Stimulated activated CD4-positive, alpha-beta T cell treated with anti-CD3 and anti-CD28 coated beads, Interleukin-4, amount 100 ng/mL, for 4 hours (primary cell): ENCODE data around the gene RHAG.
"Not testable (repeated sequence)": the region's sequence is repeated elsewhere in the genome, so short reads cannot be mapped to it uniquely, and the experiment has no call there.

Source experiments
- DNase-seq, 2 experiments: peaks; one replicate each; pipeline ENCODE4 v3.0.0-alpha.2; 2020

Gene RHAG

GRCh38 chr6:49635480-49635879 lies 1.2 kb downstream of the RHAG start:
- DNase-seq = no peak

DNA sequence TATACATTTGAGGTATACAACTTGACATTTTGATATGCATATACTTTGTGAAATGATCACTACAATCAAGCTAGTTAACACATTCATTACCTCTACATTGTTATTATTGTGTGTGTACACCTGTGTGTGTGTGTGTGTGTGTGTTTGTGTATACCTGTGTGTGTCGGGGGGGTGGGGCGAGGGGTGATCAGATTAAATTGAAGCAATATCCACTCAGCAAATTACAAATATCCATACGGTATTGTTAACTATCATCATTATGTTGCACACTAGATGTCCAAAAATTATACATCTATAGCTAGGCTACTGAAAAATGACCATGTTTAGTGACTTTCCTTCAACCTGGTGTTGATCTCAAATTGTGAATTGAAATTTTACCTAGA lies 1.8 kb downstream of the RHAG start:
- DNase-seq = no peak

DNA sequence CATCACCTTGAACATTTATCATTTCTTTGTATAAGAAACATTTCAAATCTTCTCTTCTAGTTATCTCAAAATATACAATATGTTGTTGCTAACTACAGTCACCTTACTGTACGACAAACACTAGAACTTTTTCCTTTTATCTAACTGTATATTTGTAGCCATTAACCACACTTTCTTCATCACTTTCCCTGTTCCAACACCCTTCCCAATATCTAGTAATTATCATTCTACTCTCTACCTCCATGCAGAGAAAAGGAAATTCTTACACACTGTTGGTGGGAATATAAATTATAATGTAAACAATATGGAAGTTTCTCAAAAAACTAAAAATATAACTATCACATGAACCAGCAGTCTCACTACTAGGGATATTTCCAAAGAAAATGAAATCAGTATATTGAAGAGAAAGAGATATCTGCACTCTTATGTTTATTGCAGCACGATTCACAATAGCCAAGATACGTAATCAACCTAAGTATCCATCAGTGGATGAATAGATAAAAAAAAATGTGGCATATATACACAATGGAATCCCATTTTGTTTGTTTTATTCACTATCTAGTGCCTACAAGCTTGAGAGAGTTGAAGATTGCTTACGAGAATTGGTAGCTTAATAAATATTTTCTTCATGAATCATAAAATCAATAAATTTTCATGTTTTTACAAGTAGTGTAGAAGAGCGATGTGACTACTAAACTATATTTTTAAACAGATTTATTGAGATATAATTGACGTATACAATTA lies 2.4 kb downstream of the RHAG start:
- no peak for DNase-seq

- DNase-seq = no peak
Observed at GRCh38 chr6:49633541-49633940, 3.1 kb downstream of the RHAG start.

- no peak for DNase-seq
Observed at GRCh38 chr6:49632727-49633126, 3.9 kb downstream of the RHAG start.

DNA sequence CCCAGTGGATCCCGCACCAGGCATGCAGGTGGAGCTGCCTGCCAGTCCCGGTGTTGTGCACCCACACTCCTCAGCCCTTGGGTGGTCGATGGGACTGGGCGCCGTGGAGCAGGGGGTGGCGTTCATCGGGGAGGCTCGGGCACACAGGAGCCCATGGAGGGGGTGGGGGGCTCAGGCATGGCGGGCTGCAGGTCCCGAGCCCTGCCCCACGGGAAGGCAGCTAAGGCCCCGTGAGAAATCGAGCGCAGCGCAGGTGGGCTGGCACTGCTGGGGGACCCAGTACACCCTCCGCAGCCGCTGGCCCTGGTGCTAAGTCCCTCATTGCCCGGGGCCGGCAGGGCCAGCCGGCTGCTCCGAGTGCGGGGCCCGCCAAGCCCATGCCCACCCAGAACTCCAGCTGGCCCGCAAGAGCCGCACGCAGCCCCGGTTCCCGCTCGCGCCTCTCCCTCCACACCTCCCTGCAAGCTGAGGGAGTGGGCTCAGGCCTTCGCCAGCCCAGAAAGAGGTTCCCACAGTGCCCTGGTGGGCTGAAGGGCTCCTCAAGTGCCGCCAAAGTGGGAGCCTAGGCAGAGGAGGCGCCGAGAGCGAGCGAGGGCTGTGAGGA lies 7.1 kb downstream of the RHAG start:
- DNase-seq = not testable (repeated sequence)

DNA sequence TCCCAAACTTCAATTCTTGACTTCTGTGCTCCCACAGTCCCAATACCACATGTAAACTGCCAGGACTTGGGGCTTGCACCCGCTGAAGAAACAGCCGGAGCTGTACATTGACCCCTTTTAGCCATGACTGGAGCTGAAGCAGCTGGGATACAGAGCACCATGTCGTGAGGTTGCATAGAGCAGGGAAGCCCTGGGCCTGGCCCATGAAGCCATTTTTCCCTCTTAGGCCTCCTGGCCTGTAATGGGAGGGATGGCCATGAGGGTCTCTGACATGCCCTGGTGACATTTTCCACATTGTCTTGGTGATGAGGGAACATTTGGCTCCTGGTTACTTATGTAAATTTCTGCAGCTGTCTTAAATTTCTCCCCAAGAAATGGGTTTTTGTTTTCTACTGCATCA lies 9.8 kb downstream of the RHAG start:
- DNase-seq = no peak

GRCh38 chr6:49618257-49618656 lies 18.4 kb downstream of the RHAG start:
- DNase-seq = no peak

DNA sequence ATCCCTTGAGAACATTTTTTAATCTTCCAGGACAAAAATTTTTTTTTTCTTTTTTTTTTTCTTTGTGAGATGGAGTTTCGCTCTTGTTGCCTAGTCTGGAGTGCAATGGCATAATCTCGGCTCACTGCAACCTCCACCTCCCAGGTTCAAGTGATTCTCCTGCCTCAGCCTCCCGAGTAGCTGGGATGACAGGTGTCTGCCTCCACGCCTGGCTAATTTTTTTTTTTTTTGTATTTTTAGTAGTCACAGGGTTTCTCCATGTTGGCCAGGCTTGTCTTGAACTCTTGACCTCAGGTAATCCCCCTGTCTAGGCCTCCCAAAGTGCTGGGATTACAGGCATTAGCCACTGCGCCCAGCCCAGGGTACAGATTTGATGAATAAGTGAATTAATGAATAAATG lies 22.5 kb downstream of the RHAG start:
- DNase-seq = not testable (repeated sequence)

- no peak for DNase-seq
Observed at GRCh38 chr6:49609285-49609684, 27.4 kb downstream of the RHAG start.

GRCh38 chr6:49608275-49608674 lies 28.4 kb downstream of the RHAG start:
- DNase-seq = not testable (repeated sequence)

DNA sequence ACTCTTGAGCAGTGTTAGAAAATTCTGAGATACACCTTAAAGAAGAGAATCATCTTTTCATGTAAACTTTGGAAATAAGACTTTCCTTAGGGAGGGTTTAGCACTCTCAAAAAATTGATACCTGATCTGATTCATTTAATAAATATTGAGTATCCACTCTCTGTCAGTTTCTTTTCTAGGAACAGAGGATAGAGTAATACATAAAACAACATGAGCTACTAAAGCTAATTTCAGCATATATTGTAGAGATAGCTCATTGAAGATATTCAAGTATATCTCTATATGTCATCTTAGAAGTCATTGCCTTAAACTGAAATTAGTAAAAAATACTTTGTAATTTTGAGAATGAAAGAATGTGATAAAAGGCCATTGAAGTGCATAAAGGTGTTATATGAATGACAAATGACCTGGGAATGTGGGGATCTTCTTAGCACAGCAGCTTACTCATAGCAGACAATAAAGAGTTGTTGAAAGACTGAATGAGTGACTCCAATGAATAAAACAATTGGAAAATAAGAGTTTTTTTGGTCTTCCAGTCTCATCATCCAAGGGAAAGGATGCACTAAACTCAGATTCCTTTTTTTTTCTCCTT lies 29.2 kb downstream of the RHAG start:
- DNase-seq = no peak

DNA sequence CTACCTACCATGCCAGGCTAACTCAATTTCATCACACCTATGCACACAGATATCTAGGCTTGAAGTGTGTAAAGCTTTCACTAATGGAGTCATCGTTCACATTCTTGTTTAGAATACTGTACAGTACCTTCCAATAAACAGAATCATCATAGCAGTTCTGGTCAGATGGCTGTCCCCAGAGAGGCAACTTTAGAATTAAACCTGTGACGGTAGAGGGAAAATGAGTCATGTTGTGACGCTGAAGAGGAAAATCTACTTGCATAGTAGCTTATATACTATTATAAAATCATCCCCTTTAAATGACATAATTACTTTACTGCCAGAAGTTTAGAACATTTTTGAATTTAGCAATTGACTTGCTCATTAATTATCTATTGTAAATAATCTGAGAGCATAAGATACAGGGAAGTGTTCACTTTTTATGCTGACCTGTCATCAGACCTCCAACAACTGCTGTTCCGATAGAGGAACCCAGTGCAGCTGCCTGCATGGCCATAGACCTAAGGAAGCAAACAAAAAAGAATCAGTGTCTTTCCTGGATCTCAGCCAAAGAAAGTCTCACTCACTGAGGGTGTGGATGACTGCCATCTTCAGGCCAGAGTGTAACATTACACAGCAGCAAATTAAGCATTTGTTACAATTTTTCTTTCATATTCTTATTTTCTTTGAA lies 29.8 kb downstream of the RHAG start:
- DNase-seq = no peak

DNA sequence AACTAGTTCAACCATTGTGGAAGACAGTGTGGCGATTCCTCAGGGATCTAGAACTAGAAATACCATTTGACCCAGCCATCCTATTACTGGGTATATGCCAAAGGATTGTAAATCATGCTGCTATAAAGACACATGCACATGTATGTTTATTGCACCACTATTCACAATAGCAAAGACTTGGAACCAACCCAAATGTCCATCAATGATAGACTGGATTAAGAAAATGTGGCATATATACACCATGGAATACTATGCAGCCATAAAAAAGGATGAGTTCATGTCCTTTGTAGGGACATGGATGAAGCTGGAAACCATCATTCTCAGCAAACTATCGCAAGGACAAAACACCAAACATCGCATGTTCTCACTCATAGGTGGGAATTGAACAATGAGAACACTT lies 32.6 kb downstream of the RHAG start:
- not testable (repeated sequence) for DNase-seq

GRCh38 chr6:49587262-49587661 lies 49.4 kb downstream of the RHAG start:
- DNase-seq = not testable (repeated sequence)

DNA sequence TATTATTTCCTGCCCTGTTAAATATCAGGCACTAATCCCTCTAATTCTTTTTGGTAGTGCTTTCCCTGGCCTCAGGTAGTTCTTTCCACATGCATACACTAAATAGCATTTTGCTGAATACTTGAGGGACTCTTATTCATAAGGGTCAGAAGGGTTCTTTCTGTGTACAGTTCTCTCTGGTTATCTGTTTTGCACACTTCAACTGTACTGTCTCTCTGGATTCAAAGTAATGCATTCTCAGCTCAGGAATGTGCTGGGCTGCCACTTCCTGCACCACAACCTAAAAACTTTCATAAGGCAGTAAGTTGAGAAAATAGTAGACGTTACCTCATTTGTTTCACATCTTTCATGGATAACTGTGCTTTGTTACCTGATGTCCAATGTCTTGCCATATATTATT lies 54.1 kb downstream of the RHAG start:
- no peak for DNase-seq

GRCh38 chr6:49579649-49580048 lies 57.0 kb downstream of the RHAG start:
- DNase-seq = no peak

DNA sequence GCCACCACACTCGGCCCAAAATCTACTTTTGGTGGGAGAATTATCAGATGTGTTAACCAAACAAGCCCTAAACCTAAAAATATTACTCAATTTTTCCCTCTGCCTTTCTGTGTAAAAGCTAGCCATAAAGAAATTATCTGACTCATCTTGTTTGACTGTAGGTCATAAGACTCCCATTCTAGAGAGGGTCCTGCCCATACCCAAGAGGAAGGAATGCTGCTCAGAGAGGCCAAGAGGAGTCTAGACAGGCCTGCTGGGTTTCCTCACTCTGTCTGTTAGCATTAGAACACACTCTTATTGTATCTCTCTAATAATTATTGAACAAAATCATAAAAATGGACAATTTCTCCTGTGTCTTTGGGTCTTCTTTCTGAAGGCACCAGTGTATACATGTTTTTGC lies 60.0 kb downstream of the RHAG start:
- no peak for DNase-seq

- DNase-seq = no peak
Observed at GRCh38 chr6:49570474-49571079, 66.1 kb downstream of the RHAG start.

GRCh38 chr6:49565855-49566254 lies 70.8 kb downstream of the RHAG start:
- DNase-seq = no peak

GRCh38 chr6:49565261-49565660 lies 71.4 kb downstream of the RHAG start:
- DNase-seq = no peak

- DNase-seq = no peak
Observed at GRCh38 chr6:49564552-49564951, 72.1 kb downstream of the RHAG start.
